HCT116 (cell line): Measurements from ENCODE around the gene PTGR2.

ENCODE experiments used
- ATF3 ChIP-seq: IDR thresholded peaks from 2 replicates; pipeline ENCODE4 v1.6.1; 2012
- CEBPB ChIP-seq: IDR thresholded peaks from 2 replicates; pipeline ENCODE4 v1.6.1; 2012; ENCODE audit warnings: low read depth
- CTCF ChIP-seq, 3 experiments: fragments of 200-600 bp in 1 of 3; sonication (generic) in 1 of 3; IDR thresholded peaks in 2 of 3; conservative IDR thresholded peaks in 1 of 3; 2 replicates each; pipeline ENCODE4 v1.5.1; 2012 to 2017; ENCODE audit warnings: low read depth in 2 of 3, low read length in 2 of 3, antibody characterized with exemption in 1 of 3, borderline replicate concordance in 1 of 3, control low read depth in 1 of 3, mild to moderate bottlenecking in 1 of 3, mixed read lengths in 1 of 3, mixed run types in 1 of 3, moderate library complexity in 1 of 3; ENCODE audit not compliant: insufficient read depth in 1 of 3
- EGR1 ChIP-seq: IDR thresholded peaks from 2 replicates; pipeline ENCODE4 v1.6.1; 2012; ENCODE audit warnings: low read depth
- EZH2 ChIP-seq: fragments of 200-600 bp; sonication (generic); IDR thresholded peaks from 2 replicates; pipeline ENCODE4 v1.6.1; 2017; ENCODE audit warnings: antibody characterized with exemption, mixed run types
- POLR2A ChIP-seq: IDR thresholded peaks from 2 replicates; pipeline ENCODE4 v1.7.0; 2011; ENCODE audit warnings: borderline replicate concordance; ENCODE audit not compliant: insufficient read depth, insufficient read length; ENCODE audit errors: extremely low read depth
- POLR2AphosphoS5 ChIP-seq: IDR thresholded peaks from 2 replicates; pipeline ENCODE4 v1.6.1; 2011; ENCODE audit warnings: mild to moderate bottlenecking, low read depth, low read length, moderate library complexity
- SIN3A ChIP-seq: IDR thresholded peaks from 2 replicates; pipeline ENCODE4 v1.6.1; 2012; ENCODE audit warnings: low read depth
- TCF7L2 ChIP-seq: IDR thresholded peaks from 2 replicates; pipeline ENCODE4 v1.7.0; 2011; ENCODE audit warnings: borderline replicate concordance, inconsistent platforms; ENCODE audit not compliant: insufficient read depth, insufficient read length; ENCODE audit errors: extremely low read depth
- YY1 ChIP-seq: IDR thresholded peaks from 2 replicates; pipeline ENCODE4 v1.6.1; 2011; ENCODE audit warnings: low read length, low read depth, moderate library complexity, mild to moderate bottlenecking; ENCODE audit not compliant: insufficient replicate concordance; ENCODE audit errors: extremely low read depth
- ZBTB33 ChIP-seq: IDR thresholded peaks from 2 replicates; pipeline ENCODE4 v1.6.1; 2011; ENCODE audit warnings: mild to moderate bottlenecking, low read length, moderate library complexity; ENCODE audit not compliant: insufficient replicate concordance; ENCODE audit errors: extremely low read depth

GRCh38 chr14:73815849-73816248 lies 35.8 kb upstream of the PTGR2 start:
- TF ChIP-seq EGR1 (no peak), CEBPB (no peak), POLR2A (no peak), CTCF (IDR thresholded peaks at IDR 0.05 in 2 of 3, conservative IDR thresholded peaks at IDR 0.05 in 1 of 3; ENCODE audit: borderline replicate concordance in 1 of 3, insufficient read depth in 1 of 3, low read depth in 2 of 3, low read length in 2 of 3) (no peak), POLR2AphosphoS5 (no peak), ATF3 (no peak), EZH2 (no peak), ZBTB33 (no peak), TCF7L2 (no peak), SIN3A (no peak), YY1 (no peak)
